HFF-Myc (cell line): ENCODE results near the gene ARRDC2.

Source experiments
- DNase-seq: peaks from one replicate; pipeline ENCODE4 v3.0.0-alpha.2; 2011; ENCODE audit warnings: low read depth; ENCODE audit errors: extremely low read depth
- H3K4me3 ChIP-seq: replicated peaks from 2 replicates; pipeline ENCODE4 v1.5.1; 2011; ENCODE audit warnings: low read depth, mild to moderate bottlenecking, control low read depth, low read length
- CTCF ChIP-seq: IDR thresholded peaks from 2 replicates; pipeline ENCODE4 v1.5.1; 2012; ENCODE audit warnings: mild to moderate bottlenecking, low read depth, low read length, control low read depth; ENCODE audit errors: missing control alignments

The ARRDC2 gene

GRCh38 chr19:18058208-18059009 lies 50.4 kb downstream of the ARRDC2 start:
- DNase-seq = peak; percentile 31
- H3K4me3 ChIP-seq = no peak overlapping the region
- peak; percentile 82 for TF ChIP-seq CTCF

GRCh38 chr19:18059297-18059696 lies 51.3 kb downstream of the ARRDC2 start:
- TF ChIP-seq CTCF = no peak
- H3K4me3 ChIP-seq = no peak overlapping the region
- no peak for DNase-seq

- no peak overlapping the region for H3K4me3 ChIP-seq
- no peak for TF ChIP-seq CTCF
- DNase-seq = no peak
These were observed 51.9 kb downstream of the ARRDC2 start for GRCh38 chr19:18059902-18060301.

- no peak for DNase-seq
- no peak overlapping the region for H3K4me3 ChIP-seq
- no peak for TF ChIP-seq CTCF
These were observed 52.5 kb downstream of the ARRDC2 start for GRCh38 chr19:18060472-18060871.

- H3K4me3 ChIP-seq = no peak overlapping the region
- TF ChIP-seq CTCF = no peak
- DNase-seq = no peak
These were observed 54.1 kb downstream of the ARRDC2 start for GRCh38 chr19:18062028-18062427.

GRCh38 chr19:18063463-18063862 lies 55.5 kb downstream of the ARRDC2 start:
- no peak for DNase-seq
- TF ChIP-seq CTCF = peak; percentile 6
- no peak overlapping the region for H3K4me3 ChIP-seq
